PFSK-1 (cell line): ENCODE measurements around the gene UBQLN4.

Experiments
- FOXP2 ChIP-seq: optimal IDR thresholded peaks from 2 replicates; pipeline ENCODE3; 2011; ENCODE audit warnings: borderline replicate concordance, control low read depth, inconsistent platforms; ENCODE audit not compliant: insufficient read depth; ENCODE audit errors: extremely low read length, extremely low read depth
- POLR2AphosphoS5 ChIP-seq: IDR thresholded peaks from 2 replicates; pipeline ENCODE4 v1.6.1; 2012; ENCODE audit warnings: low read depth, mild to moderate bottlenecking, control low read depth, low read length, moderate library complexity
- SIN3A ChIP-seq: IDR thresholded peaks from 2 replicates; pipeline ENCODE4 v1.6.1; 2012; ENCODE audit warnings: mild to moderate bottlenecking, low read length, moderate library complexity, borderline replicate concordance; ENCODE audit not compliant: insufficient read depth
- TAF1 ChIP-seq: IDR thresholded peaks from 2 replicates; pipeline ENCODE4 v1.6.1; 2012; ENCODE audit warnings: low read length, control low read depth, borderline replicate concordance; ENCODE audit not compliant: insufficient read depth
- TF ChIP-seq, protein P1 (sequence below), 2 experiments: IDR thresholded peaks; 2 replicates each; pipeline versions ENCODE4 v1.6.1 to v1.8.0; 2011 to 2012; ENCODE audit warnings: low read depth in 2 of 2, low read length in 2 of 2, control low read depth in 1 of 2, inconsistent platforms in 1 of 2, mild to moderate bottlenecking in 1 of 2, moderate library complexity in 1 of 2; ENCODE audit not compliant: insufficient read depth in 1 of 2

DNA sequence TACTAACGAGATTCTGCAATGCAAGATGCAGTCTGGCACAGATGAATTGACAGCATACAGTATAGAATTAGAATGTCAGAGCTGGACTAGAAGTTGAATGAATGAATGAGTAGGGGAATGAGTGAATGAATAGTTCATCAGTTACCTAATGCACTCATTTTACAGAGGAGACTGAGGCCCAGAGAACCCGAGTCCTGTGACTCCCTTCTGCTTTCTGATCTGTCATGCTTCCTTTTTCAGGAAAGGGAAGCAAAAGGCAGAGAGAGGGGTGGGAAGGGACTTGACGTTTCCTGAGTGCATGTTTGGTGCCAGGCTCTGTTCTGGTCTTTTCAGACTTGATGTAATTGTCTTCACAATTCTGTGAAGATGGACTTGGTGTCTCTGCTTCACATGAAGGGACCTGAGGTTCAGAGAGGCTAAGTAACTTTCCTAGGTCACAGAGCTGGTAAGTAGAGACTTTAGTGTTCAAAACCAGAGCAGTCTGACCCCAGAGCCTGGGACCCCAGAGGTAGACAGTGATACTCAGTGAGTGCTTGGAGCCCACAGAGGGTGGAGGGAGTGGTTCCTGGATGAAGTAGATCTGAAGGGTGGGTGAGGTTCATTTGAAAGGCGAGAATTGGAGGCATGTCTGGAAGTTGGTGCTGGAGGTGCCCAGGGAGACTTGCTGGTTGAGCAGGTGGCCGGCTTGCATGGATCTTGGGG lies 36.7 kb upstream of the UBQLN4 start:
- TF ChIP-seq POLR2AphosphoS5 = no peak
- TF ChIP-seq, protein P1, sequence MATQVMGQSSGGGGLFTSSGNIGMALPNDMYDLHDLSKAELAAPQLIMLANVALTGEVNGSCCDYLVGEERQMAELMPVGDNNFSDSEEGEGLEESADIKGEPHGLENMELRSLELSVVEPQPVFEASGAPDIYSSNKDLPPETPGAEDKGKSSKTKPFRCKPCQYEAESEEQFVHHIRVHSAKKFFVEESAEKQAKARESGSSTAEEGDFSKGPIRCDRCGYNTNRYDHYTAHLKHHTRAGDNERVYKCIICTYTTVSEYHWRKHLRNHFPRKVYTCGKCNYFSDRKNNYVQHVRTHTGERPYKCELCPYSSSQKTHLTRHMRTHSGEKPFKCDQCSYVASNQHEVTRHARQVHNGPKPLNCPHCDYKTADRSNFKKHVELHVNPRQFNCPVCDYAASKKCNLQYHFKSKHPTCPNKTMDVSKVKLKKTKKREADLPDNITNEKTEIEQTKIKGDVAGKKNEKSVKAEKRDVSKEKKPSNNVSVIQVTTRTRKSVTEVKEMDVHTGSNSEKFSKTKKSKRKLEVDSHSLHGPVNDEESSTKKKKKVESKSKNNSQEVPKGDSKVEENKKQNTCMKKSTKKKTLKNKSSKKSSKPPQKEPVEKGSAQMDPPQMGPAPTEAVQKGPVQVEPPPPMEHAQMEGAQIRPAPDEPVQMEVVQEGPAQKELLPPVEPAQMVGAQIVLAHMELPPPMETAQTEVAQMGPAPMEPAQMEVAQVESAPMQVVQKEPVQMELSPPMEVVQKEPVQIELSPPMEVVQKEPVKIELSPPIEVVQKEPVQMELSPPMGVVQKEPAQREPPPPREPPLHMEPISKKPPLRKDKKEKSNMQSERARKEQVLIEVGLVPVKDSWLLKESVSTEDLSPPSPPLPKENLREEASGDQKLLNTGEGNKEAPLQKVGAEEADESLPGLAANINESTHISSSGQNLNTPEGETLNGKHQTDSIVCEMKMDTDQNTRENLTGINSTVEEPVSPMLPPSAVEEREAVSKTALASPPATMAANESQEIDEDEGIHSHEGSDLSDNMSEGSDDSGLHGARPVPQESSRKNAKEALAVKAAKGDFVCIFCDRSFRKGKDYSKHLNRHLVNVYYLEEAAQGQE (IDR thresholded peaks at IDR 0.05; ENCODE audit: insufficient read depth in 1 of 2, low read depth in 2 of 2, low read length in 2 of 2) = no peak
- TF ChIP-seq SIN3A = no peak
- TF ChIP-seq FOXP2 = no peak
- TF ChIP-seq TAF1 = no peak
